Muscle of arm (tissue), 14 donors: Measurements from ENCODE around the gene HLA-DMA. TPM values are rescaled to one million over a fixed set of nuclear protein-coding genes. Genes with fewer than 3 reads are reported as not detected.

ENCODE experiments used
- DNase-seq: peaks from one replicate; pipeline ENCODE4 v3.0.0-alpha.2; 2013
- long read RNA-seq, 11 donors: transcript quantifications; one replicate each; lab custom pipeline, GENCODE V29; 2026
- polyA plus RNA-seq, 12 donors: library from polyadenylated mRNA; unstranded; fragments of 120-200 nt; gene quantifications; one replicate each; pipeline ENCODE4 v1.2.1, GENCODE V29; 2013; ENCODE audit not compliant: insufficient read length in 12 of 12

Gene HLA-DMA
- 10 to 100 TPM in 2 of 12 donors, 1 to 10 TPM in 8, not detected in 2; 2.7 to 28.3 (median 5.0) TPM for polyA plus RNA-seq
- long read RNA-seq, donor 1, transcript HLA-DMA-209 (2 exons, 657 nt) = minor isoform, 5 of 16 reads
- long read RNA-seq, donor 1, transcript HLA-DMA-201 (5 exons, 1,123 nt) = major isoform, 10 of 16 reads
- long read RNA-seq, donor 1, partial matches to known transcripts = 0 of 16 reads
- long read RNA-seq, donor 1, other reads (novel, unspliced or antisense) = 0 of 16 reads
- long read RNA-seq, donor 2, partial matches to known transcripts = 187 of 189 reads
- long read RNA-seq, donor 2, other reads (novel, unspliced or antisense) = 0 of 189 reads
- long read RNA-seq, donor 3 = 0 reads
- long read RNA-seq, donor 4, partial matches to known transcripts = 68 of 68 reads
- long read RNA-seq, donor 4, other reads (novel, unspliced or antisense) = 0 of 68 reads
- long read RNA-seq, donor 5, partial matches to known transcripts = 245 of 270 reads
- long read RNA-seq, donor 5, other reads (novel, unspliced or antisense) = 21 of 270 reads
- long read RNA-seq, donor 6, partial matches to known transcripts = 0 of 3 reads
- long read RNA-seq, donor 6, other reads (novel, unspliced or antisense) = 0 of 3 reads
- long read RNA-seq, donor 7, partial matches to known transcripts = 0 of 1 reads
- long read RNA-seq, donor 7, other reads (novel, unspliced or antisense) = 0 of 1 reads
- long read RNA-seq, donor 8, transcript HLA-DMA-209 (2 exons, 657 nt) = major isoform, 5 of 217 reads
- long read RNA-seq, donor 8, partial matches to known transcripts = 210 of 217 reads
- long read RNA-seq, donor 8, other reads (novel, unspliced or antisense) = 0 of 217 reads
- long read RNA-seq, donor 9, partial matches to known transcripts = 0 of 2 reads
- long read RNA-seq, donor 9, other reads (novel, unspliced or antisense) = 0 of 2 reads
- long read RNA-seq, donor 10, transcript HLA-DMA-209 (2 exons, 657 nt) = major isoform, 5 of 80 reads
- long read RNA-seq, donor 10, partial matches to known transcripts = 74 of 80 reads
- long read RNA-seq, donor 10, other reads (novel, unspliced or antisense) = 0 of 80 reads
- long read RNA-seq, donor 11, partial matches to known transcripts = 0 of 3 reads
- long read RNA-seq, donor 11, other reads (novel, unspliced or antisense) = 0 of 3 reads

- DNase-seq = peak; percentile 62
Measured at GRCh38 chr6:32952817-32953739, at the start of gene HLA-DMA. HLA-DMA (minus strand) TSS chr6:32953097; CDS start chr6:32953036, 61 bp downstream.

- no peak for DNase-seq
Measured at GRCh38 chr6:33001685-33002084, 48.8 kb upstream of the HLA-DMA start.

GRCh38 chr6:33000055-33000454 is 47.2 kb upstream of the HLA-DMA start:
- DNase-seq = no peak

GRCh38 chr6:32995448-32995847 is 42.6 kb upstream of the HLA-DMA start:
- DNase-seq = no peak

GRCh38 chr6:32993363-32993973 is 40.6 kb upstream of the HLA-DMA start:
- DNase-seq = no peak

GRCh38 chr6:32991972-32992371 is 39.1 kb upstream of the HLA-DMA start:
- DNase-seq = no peak

GRCh38 chr6:32989368-32989767 is 36.5 kb upstream of the HLA-DMA start:
- DNase-seq = no peak

- peak; percentile 85 for DNase-seq
Measured at GRCh38 chr6:32984622-32985389, 31.9 kb upstream of the HLA-DMA start.

- DNase-seq = no peak
Measured at GRCh38 chr6:32983964-32984621, 31.2 kb upstream of the HLA-DMA start.

GRCh38 chr6:32983493-32983848 is 30.6 kb upstream of the HLA-DMA start:
- DNase-seq = no peak

- no peak for DNase-seq
Measured at GRCh38 chr6:32982702-32983492, 30.0 kb upstream of the HLA-DMA start.

GRCh38 chr6:32982084-32982701 is 29.3 kb upstream of the HLA-DMA start:
- DNase-seq = no peak

- no peak for DNase-seq
Measured at GRCh38 chr6:32980488-32981038, 27.7 kb upstream of the HLA-DMA start.

GRCh38 chr6:32979720-32980487 is 27.0 kb upstream of the HLA-DMA start:
- no peak for DNase-seq

- DNase-seq = no peak
Measured at GRCh38 chr6:32977953-32978324, 25.0 kb upstream of the HLA-DMA start.

- DNase-seq = no peak
Measured at GRCh38 chr6:32977272-32977952, 24.5 kb upstream of the HLA-DMA start.
